ENCODE measurements around the gene P4HA2.

The P4HA2 gene

DNA sequence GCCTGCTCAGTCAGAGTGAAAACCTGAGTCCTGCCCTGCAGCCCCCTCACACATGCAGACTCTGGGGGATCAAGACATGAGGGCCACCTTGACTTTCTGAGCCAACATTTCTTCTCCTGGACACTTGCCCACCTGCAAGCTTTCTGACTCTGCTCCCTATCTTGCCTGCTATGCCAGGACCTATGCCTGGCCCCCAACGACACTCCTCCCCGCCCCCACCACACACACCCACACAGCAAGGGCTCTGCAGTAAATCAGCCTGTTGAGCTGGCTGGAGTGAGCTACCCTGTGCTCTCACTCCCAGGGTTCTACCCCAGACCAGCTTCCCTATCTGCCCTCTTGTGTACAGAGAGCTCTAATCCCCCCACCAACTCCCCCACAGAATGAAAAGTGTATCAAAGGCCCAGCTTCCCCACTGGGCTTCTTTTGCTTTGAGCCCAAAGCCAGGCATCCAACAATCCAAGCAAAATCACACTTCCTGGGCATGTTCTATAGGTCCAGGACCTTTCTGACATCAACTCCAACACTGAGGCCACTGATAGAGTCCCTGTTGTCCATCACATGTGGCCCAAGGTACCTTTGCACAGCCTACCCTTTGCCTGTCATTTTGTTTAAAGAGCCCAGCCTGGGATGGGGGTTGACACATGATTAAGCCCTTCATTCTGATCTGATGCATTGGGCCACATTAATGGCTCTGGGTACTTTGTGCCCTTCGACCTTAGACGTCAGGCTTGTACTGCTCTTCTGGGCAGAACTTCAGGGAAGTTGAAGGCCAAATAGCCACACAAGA is 37.1 kb upstream of the P4HA2 start:
- DNase-seq, result no peak

DNA sequence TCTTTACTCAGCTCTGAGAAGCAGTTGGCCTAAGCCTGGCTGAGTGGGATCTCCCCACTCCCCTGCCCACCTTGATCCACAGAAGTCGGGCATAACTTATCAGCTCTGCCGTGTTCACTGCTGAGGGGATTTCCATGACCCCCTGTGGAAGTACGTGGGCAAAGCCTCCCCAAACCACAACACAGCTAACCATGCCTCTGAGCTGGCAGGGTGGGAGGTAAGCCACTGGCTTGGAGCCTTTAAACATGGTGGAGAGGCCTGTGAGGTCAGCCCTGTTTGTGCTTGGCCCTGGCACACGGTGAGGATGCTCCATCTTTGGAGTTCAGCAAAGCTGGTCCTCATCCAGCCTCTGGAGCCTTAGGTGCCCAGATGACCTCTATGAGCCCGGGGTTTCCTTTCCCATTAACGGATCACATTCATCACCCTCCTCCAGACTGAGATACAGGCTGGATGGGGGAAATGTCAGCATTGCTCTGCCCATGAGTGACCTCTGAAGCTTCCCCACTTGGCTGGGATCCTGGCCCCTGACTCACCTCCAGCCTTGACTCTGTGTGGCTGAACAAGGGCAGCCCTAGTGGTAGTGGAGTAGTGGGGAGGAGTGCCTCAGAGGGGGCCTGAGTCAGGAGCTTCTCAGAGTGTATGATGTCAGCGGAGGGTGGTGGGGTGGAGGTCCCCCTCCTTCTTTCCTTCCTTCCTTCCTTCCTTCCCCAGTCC is 36.1 kb upstream of the P4HA2 start:
- DNase-seq, result no peak

DNA sequence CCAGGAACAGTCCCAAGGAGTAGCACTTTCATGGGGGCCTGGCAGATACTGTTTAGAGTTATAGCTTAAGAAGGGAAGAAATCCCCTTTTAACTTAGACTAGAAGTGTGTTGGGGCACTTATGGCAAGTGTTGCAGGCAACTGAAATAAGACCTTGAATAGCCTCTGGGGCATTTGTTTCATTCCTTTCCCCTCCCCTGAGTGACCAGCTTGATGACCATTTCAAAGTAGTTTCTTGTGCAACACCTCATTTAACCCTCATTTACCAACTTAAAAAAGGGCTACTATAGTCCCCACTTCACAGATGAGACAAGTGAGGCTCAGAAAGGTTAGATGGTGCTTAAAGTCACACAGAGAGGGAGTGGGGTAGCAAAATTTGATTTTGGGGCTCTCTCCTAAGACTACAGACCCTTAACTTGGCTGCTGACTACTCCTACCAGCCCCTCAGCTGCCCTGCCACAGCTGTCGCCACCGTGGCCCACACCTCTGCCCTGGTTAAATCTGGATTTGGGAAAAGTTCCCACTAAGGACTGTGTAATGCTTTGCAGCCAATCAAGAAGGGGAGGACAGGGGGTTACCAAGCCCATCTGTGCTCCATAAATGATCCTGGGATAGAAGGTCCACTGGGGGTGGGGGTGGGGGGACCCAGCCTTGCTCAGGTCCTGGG is 35.4 kb upstream of the P4HA2 start:
- no peak for DNase-seq

DNA sequence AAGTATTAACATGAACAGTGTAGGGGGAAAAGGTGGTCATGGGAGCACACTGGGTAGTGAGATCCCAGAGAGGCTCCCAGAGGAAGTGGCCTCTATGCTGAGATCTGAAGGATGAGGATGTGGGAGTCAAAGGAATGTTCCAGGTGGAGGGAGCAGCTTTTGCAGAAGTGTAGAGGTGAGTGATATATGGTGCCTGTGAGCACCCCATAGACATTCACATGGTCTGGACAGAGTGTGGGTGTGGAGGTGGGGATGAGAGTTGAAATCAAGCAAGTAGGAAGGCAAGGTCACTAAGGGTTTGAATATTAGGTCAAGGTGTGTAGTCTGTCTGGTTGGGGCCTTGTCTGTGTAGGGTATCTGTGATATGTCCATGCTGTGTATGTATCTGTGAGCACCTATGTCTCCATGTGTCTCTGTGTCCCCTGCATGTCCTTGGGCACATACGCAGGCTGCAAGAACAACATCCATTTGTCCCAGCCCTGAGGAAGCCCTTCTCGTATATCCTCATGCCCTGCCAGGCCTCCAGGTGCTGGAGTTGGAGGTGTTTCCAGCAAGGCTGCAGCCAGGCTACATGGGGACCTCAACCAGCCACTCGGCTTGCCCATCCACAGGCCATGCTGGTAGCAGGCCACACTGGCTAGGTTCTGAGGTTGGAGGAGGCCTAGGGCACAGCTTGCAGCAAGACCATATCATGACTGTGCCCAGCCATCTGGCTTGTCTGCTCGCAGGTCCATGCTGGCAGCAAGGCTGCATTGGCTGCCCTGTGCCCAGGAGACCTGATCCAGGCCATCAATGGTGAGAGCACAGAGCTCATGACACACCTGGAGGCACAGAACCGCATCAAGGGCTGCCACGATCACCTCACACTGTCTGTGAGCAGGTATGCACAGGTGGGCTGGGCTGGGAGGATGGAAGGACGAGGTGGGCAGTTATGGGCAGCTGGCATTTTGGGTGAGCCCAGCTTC is 34.5 kb upstream of the P4HA2 start:
- no peak for DNase-seq

DNA sequence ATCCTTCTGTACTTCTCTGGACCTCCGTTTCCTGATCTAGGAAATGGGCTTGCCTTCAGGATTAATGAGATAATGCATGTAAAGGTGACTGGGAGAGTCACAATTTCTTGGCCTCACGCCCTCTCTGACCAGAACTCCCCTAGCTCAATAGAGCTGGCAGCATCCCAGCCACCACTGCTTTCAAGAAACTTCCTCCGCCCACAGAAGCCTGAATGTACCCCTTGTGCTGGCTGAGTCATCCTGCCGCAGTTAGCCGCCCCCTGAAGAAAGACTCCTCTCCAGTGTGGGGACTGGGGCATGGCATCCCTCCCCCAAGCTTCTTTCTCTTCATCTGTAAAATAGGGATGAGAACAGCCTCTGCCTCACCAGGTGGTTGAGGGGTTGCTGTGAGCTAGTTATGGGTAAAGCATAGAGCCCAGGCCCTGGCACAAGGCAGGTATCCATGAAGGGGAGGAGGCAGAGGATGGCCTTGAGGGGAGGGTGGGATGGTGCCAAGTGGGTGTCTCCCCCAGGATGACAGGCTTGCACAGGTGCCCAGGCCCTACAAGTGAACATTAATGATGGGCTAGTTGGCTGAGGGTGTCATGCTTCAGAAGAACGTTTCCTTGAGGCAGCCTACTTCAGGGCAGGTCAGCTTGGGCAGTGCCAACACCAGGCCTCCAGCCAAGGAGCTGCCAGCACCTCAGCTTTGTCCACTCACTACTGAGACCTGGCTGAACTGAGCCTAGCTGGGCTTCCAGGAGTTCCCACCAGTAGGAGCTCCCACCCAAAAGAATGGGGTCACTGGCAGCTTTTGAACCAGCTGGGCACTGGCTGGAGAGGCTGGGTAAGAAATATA is 33.3 kb upstream of the P4HA2 start:
- DNase-seq, result no peak

DNA sequence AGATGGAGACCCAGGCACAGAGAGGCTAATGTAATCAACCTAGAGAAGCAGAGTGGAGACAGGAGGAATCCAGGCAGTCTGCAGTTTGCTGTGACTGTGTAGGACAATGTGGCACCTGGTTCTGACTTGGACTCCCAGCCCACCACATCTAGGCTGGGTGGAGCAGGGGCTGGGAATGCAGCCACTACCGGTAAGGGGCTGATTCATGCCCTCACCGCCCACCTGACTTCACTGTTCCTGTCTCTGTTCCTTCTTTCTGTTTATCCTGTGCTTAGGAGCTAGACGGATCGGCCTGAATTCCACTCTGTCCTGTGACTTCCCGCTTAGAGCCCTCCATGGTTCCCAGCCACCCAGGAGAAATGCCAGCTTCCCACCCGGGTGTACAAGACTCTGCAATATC is 32.4 kb upstream of the P4HA2 start:
- no peak for DNase-seq

DNA sequence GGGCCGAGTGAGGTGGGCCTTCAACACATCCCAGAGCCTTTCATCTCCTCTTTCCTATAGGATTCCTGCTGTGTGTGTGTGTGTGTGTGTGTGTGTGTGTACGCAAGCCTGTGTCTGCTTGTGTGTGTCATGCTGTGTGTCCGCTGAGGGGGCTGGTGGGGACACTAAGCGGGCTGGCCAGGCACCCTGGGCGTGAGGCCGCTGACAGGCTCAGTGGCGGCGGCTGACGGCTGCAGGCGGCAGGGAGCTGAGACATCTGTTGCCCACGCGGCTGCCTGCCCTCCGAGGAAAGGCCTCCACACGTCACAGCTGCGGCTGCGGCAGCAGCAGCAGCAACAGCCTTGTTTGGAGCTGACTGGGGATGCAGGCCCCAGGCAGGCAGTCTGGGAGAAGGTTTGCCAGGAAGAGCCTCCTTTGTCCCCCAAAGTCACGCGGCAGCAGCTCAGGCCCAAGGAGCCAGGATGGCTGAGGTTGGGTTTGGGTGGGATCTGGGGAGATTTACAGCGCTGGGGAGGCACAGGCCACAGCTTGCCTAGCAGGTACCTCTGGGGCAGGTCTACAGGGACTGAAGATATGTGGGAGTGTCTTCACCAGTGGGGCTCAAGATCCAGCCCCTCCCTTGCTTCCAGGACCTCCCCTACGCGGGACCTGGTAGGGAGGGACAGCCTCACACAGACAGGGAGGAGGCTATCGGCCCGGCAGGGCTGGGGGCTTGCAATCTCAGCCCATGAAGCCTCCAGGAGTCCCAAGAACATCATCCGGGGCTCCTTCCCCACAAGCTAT is 31.6 kb upstream of the P4HA2 start:
- peak; percentile 40 for DNase-seq

DNA sequence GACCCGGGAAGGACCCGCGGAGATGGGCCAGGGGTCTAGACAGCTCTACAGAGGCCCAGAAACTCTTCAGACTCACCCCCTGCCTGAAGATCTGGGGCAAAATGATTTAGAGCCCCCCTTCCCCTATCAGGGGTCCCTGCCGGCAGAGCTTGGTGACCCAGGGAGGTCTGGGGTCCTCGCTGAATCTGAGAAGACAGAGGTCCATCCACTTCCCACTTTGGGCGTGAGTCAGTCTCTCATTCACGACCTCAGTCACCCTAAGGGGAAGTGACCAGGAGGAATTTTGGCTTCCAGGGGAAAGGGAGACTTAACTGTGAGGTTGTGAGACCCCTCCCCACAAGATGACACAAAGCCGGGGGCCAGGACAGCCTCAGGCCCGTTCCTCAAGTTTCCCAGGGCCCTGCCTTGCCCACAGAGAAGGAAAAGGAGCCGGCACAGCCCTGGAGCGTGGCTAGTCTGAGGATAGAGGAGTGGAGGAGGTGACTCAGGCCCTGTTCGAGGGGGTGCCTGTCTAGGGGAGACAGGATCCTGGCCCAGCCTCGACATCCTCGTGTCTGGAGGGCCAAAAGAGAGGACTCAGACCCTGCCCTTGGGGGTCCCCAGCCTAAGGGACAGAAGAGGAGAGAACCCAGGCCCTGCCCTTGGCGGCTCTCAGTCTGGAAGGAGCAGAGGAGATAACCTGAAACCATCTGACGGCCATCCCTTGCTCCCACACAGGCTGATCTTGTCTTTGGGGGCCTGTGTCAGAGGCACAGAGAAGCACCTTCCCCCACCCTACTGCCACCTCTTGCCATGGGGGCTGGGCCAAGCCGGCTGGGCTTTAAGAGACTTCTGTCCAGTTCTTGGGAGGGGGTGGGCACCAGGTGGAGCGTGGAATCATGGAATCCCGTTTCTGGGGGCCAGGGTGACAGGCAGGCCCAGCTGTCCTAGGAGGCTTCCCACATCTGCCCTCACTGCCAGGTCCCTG is 30.7 kb upstream of the P4HA2 start:
- DNase-seq, result no peak

DNA sequence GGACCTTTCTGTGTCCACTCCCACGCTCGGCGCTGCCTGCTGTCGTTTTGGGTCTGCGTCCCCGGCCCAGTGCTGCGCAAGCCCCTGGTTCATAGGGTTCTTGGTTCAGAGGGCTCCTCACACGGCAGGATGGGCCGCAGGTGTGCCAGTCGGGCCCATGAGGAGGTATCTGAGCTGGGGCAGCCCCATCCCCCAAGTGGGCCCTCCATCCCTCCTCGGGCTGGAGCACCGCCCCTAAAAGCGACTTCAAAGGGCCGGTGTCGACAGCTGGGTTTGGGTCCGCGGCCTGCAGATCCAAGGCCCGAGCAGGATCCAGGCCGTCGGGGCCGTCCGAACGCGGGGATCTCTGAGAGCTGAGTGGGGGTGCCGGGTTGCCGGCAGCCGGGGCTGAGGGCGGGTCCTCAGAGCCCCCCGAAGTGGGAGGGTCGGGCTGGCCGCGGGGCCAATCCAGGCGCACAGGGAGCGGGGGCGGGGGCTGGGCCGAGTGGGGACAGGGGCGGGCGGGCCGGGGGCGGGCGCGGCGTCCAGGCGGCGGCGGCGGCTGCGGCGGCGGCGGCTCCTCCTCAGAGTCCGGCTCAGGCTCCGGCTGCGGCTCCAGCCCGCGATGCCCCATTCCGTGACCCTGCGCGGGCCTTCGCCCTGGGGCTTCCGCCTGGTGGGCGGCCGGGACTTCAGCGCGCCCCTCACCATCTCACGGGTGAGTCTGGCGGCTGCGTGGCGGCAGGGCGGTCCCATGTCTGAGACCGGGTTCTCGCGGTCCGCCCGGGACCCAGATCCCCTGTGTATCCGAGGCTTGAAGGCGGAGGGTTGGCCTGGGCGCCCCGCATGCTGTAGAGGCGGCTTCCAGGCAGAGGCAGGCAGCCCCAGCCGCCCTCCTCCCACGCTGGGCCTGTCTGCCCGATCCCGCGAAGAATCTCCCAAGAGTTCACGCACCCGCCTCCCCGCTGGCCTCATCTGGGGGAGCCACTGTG is 29.8 kb upstream of the P4HA2 start, which contains the start of gene PDLIM4:
Gene PDLIM4, plus strand, starts transcription at position 566 of the 971 bp plus-strand sequence. Its CDS starts 39 bp downstream, at position 605.
- no peak for DNase-seq

DNA sequence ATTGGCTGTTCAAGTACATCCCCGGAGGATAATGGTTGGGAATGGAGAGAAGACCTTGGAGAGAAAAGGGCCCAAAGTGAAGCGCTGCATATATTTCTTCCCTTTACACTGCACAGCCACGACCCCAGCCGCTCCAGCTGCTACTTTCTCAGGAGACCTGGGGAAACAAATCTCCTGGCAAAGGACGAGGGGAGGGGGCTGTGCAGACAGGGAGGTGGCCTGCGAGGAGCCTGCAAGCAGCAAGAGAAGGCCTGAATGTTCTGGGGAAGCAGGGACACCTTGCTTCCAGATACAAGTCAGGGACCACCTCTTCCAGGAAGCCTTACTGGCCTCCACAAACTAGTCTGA is 29.1 kb upstream of the P4HA2 start:
- DNase-seq, result no peak

DNA sequence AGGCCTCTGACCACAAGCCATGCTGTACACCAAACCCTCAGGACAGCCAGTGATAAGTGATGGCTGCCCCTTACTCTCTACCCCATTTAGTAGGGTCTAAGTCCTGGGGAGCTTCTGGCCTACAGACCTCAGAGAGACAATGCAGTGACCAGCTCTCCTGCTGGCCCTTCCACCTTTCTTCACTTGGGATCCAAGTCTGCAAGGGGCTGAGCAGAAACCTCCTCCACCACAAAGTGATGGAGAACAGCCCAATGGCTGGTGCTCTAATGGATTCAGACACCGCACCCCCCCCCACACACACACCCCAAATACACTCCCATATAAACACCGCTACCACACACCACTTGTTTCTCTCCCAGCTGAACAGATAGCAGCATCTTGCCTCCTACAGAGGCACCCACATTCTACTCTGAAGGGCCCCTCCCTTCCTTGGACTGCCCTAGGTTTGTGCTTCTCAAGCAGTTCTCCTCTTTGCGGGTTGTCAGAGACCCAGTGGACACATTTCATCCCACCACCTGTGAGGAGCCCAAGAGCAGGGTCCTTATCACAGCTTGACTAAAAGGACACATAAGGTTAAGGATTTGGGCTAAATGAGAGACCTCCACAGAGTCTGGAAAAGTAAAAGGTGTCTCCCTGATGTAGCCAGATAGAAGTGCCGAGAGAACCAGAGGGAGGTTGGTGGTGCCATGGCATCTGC is 28.6 kb upstream of the P4HA2 start:
- DNase-seq, result no peak

DNA sequence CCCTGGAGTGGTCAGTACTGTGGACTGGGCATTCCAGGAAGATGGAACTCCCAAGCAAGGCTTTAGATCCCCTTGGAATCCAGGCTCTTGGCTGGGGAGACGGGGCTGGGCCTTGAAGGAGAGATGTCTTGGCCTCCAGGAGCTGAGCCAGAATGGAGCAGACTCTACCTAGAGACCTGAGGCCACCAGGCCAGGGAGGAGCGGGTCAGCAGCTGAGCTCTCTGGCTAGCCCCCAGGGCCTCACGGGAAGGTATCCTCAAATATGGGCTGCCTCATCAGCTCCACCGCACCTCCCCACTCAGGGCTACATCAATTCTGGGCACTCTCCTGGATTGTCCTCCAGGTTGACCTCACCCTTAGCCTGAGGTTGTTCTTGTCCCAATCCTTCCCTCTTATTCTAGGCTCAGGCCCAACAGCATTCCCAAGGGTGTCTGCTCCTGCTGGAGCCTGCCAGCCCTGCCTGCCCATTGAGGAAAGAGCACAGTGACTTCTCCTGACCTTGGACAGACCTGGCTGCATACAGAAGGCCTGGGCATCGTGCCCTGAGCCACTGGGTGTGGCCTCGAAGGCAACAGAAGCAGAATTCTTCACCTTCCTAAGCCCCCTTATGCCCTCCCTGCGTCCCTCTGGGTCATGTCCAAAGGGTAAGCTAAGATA is 26.8 kb upstream of the P4HA2 start:
- DNase-seq, result no peak

DNA sequence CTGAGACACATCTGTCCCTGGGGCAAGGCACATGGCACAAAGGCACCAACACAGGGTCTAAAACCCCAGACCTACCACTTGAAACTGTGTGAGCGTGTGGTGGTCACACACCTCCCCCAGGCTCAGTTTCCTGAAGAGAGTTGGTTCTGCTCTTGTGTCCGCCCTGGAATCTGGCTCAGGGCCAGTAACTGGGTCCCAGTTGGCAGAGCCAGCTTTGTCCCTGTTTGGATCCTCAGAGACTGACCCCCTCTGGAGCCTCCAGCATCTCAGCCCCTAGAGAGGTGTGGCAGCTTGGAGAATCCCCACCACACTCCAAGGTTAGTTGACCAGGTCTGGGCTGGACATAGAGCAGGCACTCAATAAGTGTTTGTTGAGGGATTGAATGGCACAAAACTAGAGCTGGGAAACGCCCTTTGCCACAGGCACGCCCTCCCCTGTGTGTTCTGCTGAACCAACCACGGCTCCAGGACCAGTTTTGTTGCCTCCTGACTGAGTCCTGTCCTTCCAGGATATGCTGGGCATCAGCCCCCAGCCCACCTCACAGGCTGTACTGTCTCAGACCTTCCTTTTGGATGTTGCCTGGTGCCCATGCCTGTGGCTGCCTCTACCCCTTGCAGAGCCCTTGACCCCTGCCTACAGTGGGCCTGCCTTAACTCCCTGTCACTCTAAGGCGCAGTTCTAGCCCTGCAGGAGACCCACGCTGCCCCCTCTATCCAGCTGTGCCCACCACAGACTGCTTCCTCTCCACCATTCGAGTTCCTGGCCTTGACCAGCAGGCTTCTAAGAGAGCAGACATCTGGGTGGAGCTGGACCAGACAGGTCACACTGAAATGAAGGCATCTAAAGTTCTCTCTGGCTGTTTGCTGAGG is 26.0 kb upstream of the P4HA2 start:
- no peak for DNase-seq

DNA sequence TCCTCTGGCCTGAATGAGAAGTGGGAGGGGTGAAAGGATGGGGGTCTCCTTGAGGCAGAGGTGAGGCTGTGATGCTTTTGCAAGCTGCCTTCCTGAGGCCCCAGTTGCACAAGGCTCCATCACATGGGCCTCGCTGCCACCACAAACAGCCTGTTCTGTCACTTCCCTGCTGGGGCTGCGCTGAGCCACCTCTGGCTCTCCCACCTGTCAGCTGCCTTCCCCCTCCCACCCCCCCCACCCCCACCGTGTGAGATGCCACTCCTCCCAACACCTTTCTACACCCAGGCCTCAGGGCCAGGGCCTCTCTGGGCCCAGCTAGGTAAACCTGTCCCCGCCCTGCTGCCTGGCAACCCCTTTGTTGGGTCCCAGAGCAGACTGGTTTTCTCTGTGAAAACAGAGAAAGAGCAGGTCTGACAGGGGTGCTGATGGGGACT is 25.4 kb upstream of the P4HA2 start:
- DNase-seq, result no peak

DNA sequence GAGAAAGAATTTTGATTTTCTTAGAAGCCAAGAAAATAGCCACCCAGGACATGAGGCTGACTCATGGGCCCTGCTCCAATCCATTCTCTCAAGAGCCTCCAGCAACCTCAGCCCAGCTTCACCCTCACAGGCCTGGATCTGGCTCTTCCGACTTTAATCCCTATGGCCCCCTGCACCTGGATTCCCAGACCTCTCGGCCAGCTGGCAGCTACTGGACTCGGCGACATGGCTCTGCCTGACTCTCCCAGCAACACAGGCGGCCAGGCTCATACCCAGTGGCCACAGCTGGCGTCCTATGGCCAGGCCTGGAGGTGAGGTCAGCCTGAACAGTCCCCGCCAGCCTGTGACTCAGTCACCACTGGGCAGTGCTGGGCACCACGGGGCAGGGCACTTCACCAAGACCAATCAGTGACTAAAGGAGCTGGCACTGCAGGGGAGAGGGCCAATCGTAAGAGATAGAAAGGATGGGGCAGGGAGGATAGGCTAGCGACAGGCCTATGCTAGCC is 23.6 kb upstream of the P4HA2 start:
- DNase-seq, result no peak

DNA sequence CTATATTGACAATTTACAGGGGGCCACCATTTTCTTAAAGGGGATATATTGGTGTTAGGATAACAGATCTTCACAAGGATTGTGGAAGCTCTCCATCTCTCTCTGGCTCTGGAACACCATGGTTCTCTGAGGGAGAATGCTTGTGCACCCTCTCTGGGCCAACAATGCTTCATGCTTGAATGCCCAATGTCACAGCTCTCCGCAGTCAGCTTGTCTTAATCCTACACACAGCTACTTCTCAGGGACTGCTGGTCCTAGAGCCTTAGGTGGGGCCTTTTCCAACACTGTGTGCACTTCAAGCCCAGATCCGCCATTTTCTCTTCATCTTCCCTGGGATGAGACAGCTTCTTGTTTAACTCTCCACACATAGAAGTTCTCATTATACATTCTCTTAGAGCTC is 22.9 kb upstream of the P4HA2 start:
- no peak for DNase-seq
